ENCODE measurements around the gene SLC9A4.

- TF ChIP-seq CTCF (conservative IDR thresholded peaks at IDR 0.05; ENCODE audit: low read depth, low read length) (no peak), MAFK (IDR thresholded peaks at IDR 0.05; ENCODE audit: low read depth, low read length) (no peak), MXI1 (IDR thresholded peaks at IDR 0.05; ENCODE audit: borderline replicate concordance, low read depth, low read length) (no peak), RAD21 (IDR thresholded peaks at IDR 0.05; ENCODE audit: low read length) (no peak), POLR2A (IDR thresholded peaks at IDR 0.05; ENCODE audit: low read depth, low read length) (no peak)
These were observed 28.8 kb upstream of the SLC9A4 start for GRCh38 chr2:102444233-102444632.
